Hepatic stellate cell (primary cell): ENCODE results near the gene USP19.
A peak's percentile ranks its signal among the peaks of the same experiment; 100 is the strongest.

Experiments used
- DNase-seq: peaks from one replicate; pipeline ENCODE4 v3.0.0; 2011; ENCODE audit warnings: low spot score

The USP19 gene

GRCh38 chr3:49098910-49099630 is 21.6 kb downstream of the USP19 start:
- DNase-seq: no peak

- DNase-seq: no peak
Observed at GRCh38 chr3:49098429-49098828, 22.2 kb downstream of the USP19 start.

- DNase-seq: peak; percentile 95
Observed at GRCh38 chr3:49093853-49094767, 26.5 kb downstream of the USP19 start, which contains the start of gene QRICH1. TSS of gene QRICH1 (minus strand) at chr3:49094071. CDS start at chr3:49077017, 17,054 bp downstream.

- peak; percentile 68 for DNase-seq
Observed at GRCh38 chr3:49092938-49093852, 27.4 kb downstream of the USP19 start.

- DNase-seq: no peak
Observed at GRCh38 chr3:49081429-49081828, 39.2 kb downstream of the USP19 start.

- no peak for DNase-seq
Observed at GRCh38 chr3:49079270-49079669, 41.4 kb downstream of the USP19 start.

GRCh38 chr3:49076646-49077045 is 44.0 kb downstream of the USP19 start:
- no peak for DNase-seq

GRCh38 chr3:49076116-49076515 is 44.5 kb downstream of the USP19 start:
- DNase-seq: no peak
